Smooth muscle cell (in vitro differentiated cells): ENCODE measurements around the gene ARFGEF3. TPM values are rescaled to one million over a fixed set of nuclear protein-coding genes. Genes with fewer than 3 reads are reported as not detected.

ENCODE experiments used
- DNase-seq: peaks from one replicate; lab custom pipeline; 2025; ENCODE audit not compliant: unreplicated experiment; lab: John Stamatoyannopoulos, UW
- H2AFZ ChIP-seq: fragments of 200-600 bp; sonication (generic); 2 replicates; pipeline ENCODE4 v1.6.0; 2016; ENCODE audit warnings: antibody characterized with exemption, low read depth, mild to moderate bottlenecking
- H3F3A ChIP-seq: fragments of 200-600 bp; sonication (generic); 2 replicates; pipeline ENCODE4 v1.6.0; 2017; ENCODE audit warnings: antibody characterized with exemption, low read depth
- H3K27ac ChIP-seq: fragments of 200-600 bp; sonication (generic); 2 replicates; pipeline ENCODE4 v1.5.1; 2016; ENCODE audit warnings: low read depth, mild to moderate bottlenecking
- H3K27me3 ChIP-seq: fragments of 200-600 bp; sonication (generic); 2 replicates; pipeline ENCODE4 v1.6.1; 2016; ENCODE audit warnings: low read depth, mild to moderate bottlenecking
- H3K36me3 ChIP-seq: fragments of 200-600 bp; sonication (generic); 2 replicates; pipeline ENCODE4 v1.5.1; 2016; ENCODE audit warnings: low read depth
- H3K4me1 ChIP-seq: fragments of 200-600 bp; sonication (generic); 2 replicates; pipeline ENCODE4 v1.5.1; 2016; ENCODE audit warnings: low read depth
- H3K4me2 ChIP-seq: fragments of 200-600 bp; sonication (generic); 2 replicates; pipeline ENCODE4 v1.6.0; 2016; ENCODE audit warnings: mild to moderate bottlenecking
- H3K4me3 ChIP-seq: fragments of 200-600 bp; sonication (generic); 2 replicates; pipeline ENCODE4 v1.5.1; 2016; ENCODE audit warnings: mild to moderate bottlenecking
- H3K79me2 ChIP-seq: fragments of 200-600 bp; sonication (generic); 2 replicates; pipeline ENCODE4 v1.6.0; 2016; ENCODE audit warnings: low read depth, mild to moderate bottlenecking
- H3K9ac ChIP-seq: fragments of 200-600 bp; sonication (generic); 2 replicates; pipeline ENCODE4 v1.6.0; 2016; ENCODE audit warnings: low read depth
- H3K9me3 ChIP-seq: fragments of 200-600 bp; sonication (generic); replicated peaks from 2 replicates; pipeline ENCODE4 v1.5.1; 2016; ENCODE audit warnings: low read depth
- H4K20me1 ChIP-seq: fragments of 200-600 bp; sonication (generic); 2 replicates; pipeline ENCODE4 v1.6.0; 2016; ENCODE audit warnings: low read depth
- CTCF ChIP-seq: fragments of 200-600 bp; sonication (generic); IDR thresholded peaks from 2 replicates; pipeline ENCODE4 v1.5.1; 2017; ENCODE audit warnings: borderline replicate concordance, mild to moderate bottlenecking, antibody characterized with exemption; ENCODE audit not compliant: insufficient read depth, poor library complexity, severe bottlenecking
- WGBS: methylation state at CpG from one replicate; pipeline ENCODE4 v1.1.7; 2016; ENCODE audit warnings: low lambda C conversion rate; 5-methylcytosine and 5-hydroxymethylcytosine counted together
- polyA plus RNA-seq: library from polyadenylated mRNA; unstranded; fragments of >200 nt; fragmentation: Nextera tagmentation; extraction: Ambion mirVana; gene quantifications from 2 replicates; pipeline ENCODE4 v1.2.1, GENCODE V29; 2016
- total RNA-seq: library from RNA; depleted of rRNA; stranded (reverse); fragments of >200 nt; gene quantifications from 2 replicates; pipeline ENCODE4 v1.2.3, GENCODE V29; 2014

Gene ARFGEF3
- total and polyA plus RNA-seq, 2 experiments from 2014 or later: 0.06 to 2.2 TPM

GRCh38 chr6:138307816-138308730, 146.3 kb downstream of the ARFGEF3 start:
- Histone ChIP-seq H3K27ac (peak overlapping the region; percentile 76), H3F3A (no peaks in the 10 kb centered on the region), H3K4me2 (no peak overlapping the region), H3K79me2 (no peaks in the 10 kb centered on the region), H2AFZ (no peak overlapping the region), H3K4me3 (no peak overlapping the region), H3K9ac (no peak overlapping the region), H3K9me3 (no peaks in the 10 kb centered on the region), H3K27me3 (no peaks in the 10 kb centered on the region), H3K4me1 (no peaks in the 10 kb centered on the region), H3K36me3 (no peaks in the 10 kb centered on the region), H4K20me1 (no peaks in the 10 kb centered on the region)
- no peak for TF ChIP-seq CTCF
- no peak for DNase-seq
- 73% methylated on average over 11 of the region's 11 CpGs for WGBS

- Histone ChIP-seq H3F3A (no peaks in the 10 kb centered on the region), H3K4me2 (no peak overlapping the region), H4K20me1 (no peaks in the 10 kb centered on the region), H2AFZ (no peak overlapping the region), H3K4me3 (no peak overlapping the region), H3K79me2 (no peaks in the 10 kb centered on the region), H3K27ac (no peak overlapping the region), H3K27me3 (no peaks in the 10 kb centered on the region), H3K9me3 (no peaks in the 10 kb centered on the region), H3K9ac (no peak overlapping the region), H3K36me3 (no peaks in the 10 kb centered on the region), H3K4me1 (no peaks in the 10 kb centered on the region)
- WGBS: 100% methylated on average over 1 of the region's 1 CpG
- TF ChIP-seq CTCF: no peak
- DNase-seq: no peak
These were observed 147.0 kb downstream of the ARFGEF3 start for GRCh38 chr6:138308731-138309110.

- H3K4me1 ChIP-seq: no peaks in the 10 kb centered on the region
- H4K20me1 ChIP-seq: no peaks in the 10 kb centered on the region
- H3K4me2 ChIP-seq: no peak overlapping the region
- H3K4me3 ChIP-seq: no peak overlapping the region
- no peaks in the 10 kb centered on the region for H3K9me3 ChIP-seq
- no peaks in the 10 kb centered on the region for H3K36me3 ChIP-seq
- WGBS: 96% methylated on average over 1 of the region's 1 CpG
- no peak overlapping the region for H2AFZ ChIP-seq
- H3K27ac ChIP-seq: no peak overlapping the region
- H3K9ac ChIP-seq: no peak overlapping the region
- H3K79me2 ChIP-seq: no peaks in the 10 kb centered on the region
- TF ChIP-seq CTCF: no peak
- no peak for DNase-seq
- no peaks in the 10 kb centered on the region for H3F3A ChIP-seq
- no peaks in the 10 kb centered on the region for H3K27me3 ChIP-seq
These were observed 148.0 kb downstream of the ARFGEF3 start for GRCh38 chr6:138309695-138310094.

GRCh38 chr6:138310294-138310693, 148.6 kb downstream of the ARFGEF3 start:
- 71% methylated on average over 3 of the region's 3 CpGs for WGBS
- H2AFZ ChIP-seq: no peak overlapping the region
- no peak overlapping the region for H3K9ac ChIP-seq
- H3F3A ChIP-seq: no peaks in the 10 kb centered on the region
- H3K4me3 ChIP-seq: no peak overlapping the region
- H3K27ac ChIP-seq: no peak overlapping the region
- no peak for DNase-seq
- H3K4me2 ChIP-seq: no peak overlapping the region
- no peaks in the 10 kb centered on the region for H3K36me3 ChIP-seq
- H4K20me1 ChIP-seq: no peaks in the 10 kb centered on the region
- no peak for TF ChIP-seq CTCF
- no peaks in the 10 kb centered on the region for H3K4me1 ChIP-seq
- H3K9me3 ChIP-seq: no peaks in the 10 kb centered on the region
- no peaks in the 10 kb centered on the region for H3K79me2 ChIP-seq
- H3K27me3 ChIP-seq: no peaks in the 10 kb centered on the region
